K562 (cell line): ENCODE measurements around the gene MRFAP1. TPM values are rescaled to one million over a fixed set of nuclear protein-coding genes. Genes with fewer than 3 reads are reported as not detected.
A peak's percentile ranks its signal among the peaks of the same experiment; 100 is the strongest.

Source experiments
- ADNP ChIP-seq: fragments of 200-800 bp; sonication (Bioruptor generic); IDR thresholded peaks from 2 replicates; pipeline ENCODE4 v1.6.1; 2016; ENCODE audit warnings: missing genetic modification characterization, missing compliant biosample characterization
- BCOR ChIP-seq: fragments of 450-650 bp; IDR thresholded peaks from 2 replicates; pipeline ENCODE4 v1.6.1; 2016
- CBX8 ChIP-seq: fragments of 200-600 bp; sonication (generic); IDR thresholded peaks from 2 replicates; pipeline ENCODE4 v1.6.1; 2012; ENCODE audit warnings: borderline replicate concordance, mixed run types, low read depth, mild to moderate bottlenecking, moderate library complexity, mixed read lengths, low read length, control low read depth, inconsistent platforms; ENCODE audit not compliant: poor library complexity, severe bottlenecking; ENCODE audit errors: extremely low read depth
- DMBX1 ChIP-seq: fragments of 250-450 bp; sonication (Bioruptor Pico); IDR thresholded peaks from 2 replicates; pipeline ENCODE4 v1.8.0; 2022; ENCODE audit warnings: inconsistent platforms, mild to moderate bottlenecking, moderate library complexity, borderline replicate concordance
- ETV6 ChIP-seq, 3 experiments: fragments of 150-350 bp in 1 of 3; sonication (generic) in 1 of 3; formaldehyde crosslinking in 1 of 3; IDR thresholded peaks; 2 replicates each; pipeline versions ENCODE4 v1.6.1 to v1.8.0; 2014 to 2022; ENCODE audit warnings: borderline replicate concordance in 2 of 3, low read depth in 2 of 3, antibody characterized with exemption in 1 of 3, low read length in 1 of 3, mild to moderate bottlenecking in 1 of 3, missing genetic modification reagents in 1 of 3
- FOXM1 ChIP-seq, 2 experiments: fragments of 450-650 bp in 1 of 2; sonication (generic) in 1 of 2; formaldehyde crosslinking in 1 of 2; IDR thresholded peaks; 2 replicates each; pipeline versions ENCODE4 v1.6.1 to v1.9.0; 2017 to 2022; ENCODE audit warnings: low read depth in 2 of 2, mild to moderate bottlenecking in 2 of 2, missing genetic modification reagents in 1 of 2, moderate library complexity in 1 of 2
- HDGF ChIP-seq: fragments of 450-650 bp; IDR thresholded peaks from 2 replicates; pipeline ENCODE4 v1.6.1; 2016
- HNRNPL ChIP-seq: fragments of 200-400 bp; formaldehyde crosslinking; IDR thresholded peaks from 2 replicates; pipeline ENCODE4 v1.6.1; 2017; ENCODE audit warnings: low read depth, mild to moderate bottlenecking, low read length
- MEIS2 ChIP-seq: fragments of 450-650 bp; IDR thresholded peaks from 2 replicates; pipeline ENCODE4 v1.6.1; 2014; ENCODE audit warnings: mild to moderate bottlenecking; ENCODE audit not compliant: partially characterized antibody
- MTF1 ChIP-seq: fragments of 250-450 bp; sonication (Bioruptor Pico); IDR thresholded peaks from 2 replicates; pipeline ENCODE4 v1.9.0; 2021; ENCODE audit warnings: moderate library complexity, mild to moderate bottlenecking, inconsistent platforms, borderline replicate concordance
- NCOA1 ChIP-seq: fragments of 450-650 bp; IDR thresholded peaks from 2 replicates; pipeline ENCODE4 v1.6.1; 2016; ENCODE audit warnings: low read depth
- NCOA2 ChIP-seq, 2 experiments: fragments of 450-650 bp; IDR thresholded peaks; 2 replicates each; pipeline ENCODE4 v1.6.1; 2018; ENCODE audit warnings: mild to moderate bottlenecking in 2 of 2, moderate library complexity in 1 of 2; ENCODE audit not compliant: partially characterized antibody in 2 of 2
- NFE2L1 ChIP-seq: fragments of 450-650 bp; IDR thresholded peaks from 2 replicates; pipeline ENCODE4 v1.6.1; 2016; ENCODE audit warnings: missing genetic modification characterization, low read depth, mild to moderate bottlenecking, missing compliant biosample characterization, moderate library complexity, borderline replicate concordance
- POLR2AphosphoS5 ChIP-seq: IDR thresholded peaks from 2 replicates; pipeline ENCODE4 v1.6.1; 2011; ENCODE audit warnings: mild to moderate bottlenecking, low read depth, low read length, moderate library complexity; ENCODE audit not compliant: control insufficient read depth, insufficient read depth
- SIX5 ChIP-seq, 2 experiments: IDR thresholded peaks; 2 replicates each; pipeline ENCODE4 v1.6.1; 2011; ENCODE audit warnings: low read length in 2 of 2, borderline replicate concordance in 1 of 2, low read depth in 1 of 2, mild to moderate bottlenecking in 1 of 2, moderate library complexity in 1 of 2; ENCODE audit not compliant: insufficient read depth in 1 of 2
- USF1 ChIP-seq: sonication (generic); formaldehyde crosslinking; IDR thresholded peaks from 2 replicates; pipeline ENCODE4 v1.9.0; 2022; ENCODE audit warnings: mild to moderate bottlenecking, missing genetic modification reagents
- ZBTB11 ChIP-seq, 3 experiments: fragments of 200-800 bp in 1 of 3; fragments of 250-450 bp in 1 of 3; fragments of 450-650 bp in 1 of 3; sonication (Bioruptor Pico) in 1 of 3; sonication (Bioruptor generic) in 1 of 3; formaldehyde crosslinking in 1 of 3; IDR thresholded peaks; 2 replicates each; pipeline versions ENCODE4 v1.6.1 to v1.8.0; 2016 to 2022; ENCODE audit warnings: mild to moderate bottlenecking in 2 of 3, missing genetic modification characterization in 2 of 3, missing compliant biosample characterization in 1 of 3, moderate library complexity in 1 of 3
- ZNF551 ChIP-seq: fragments of 250-450 bp; sonication (Bioruptor Pico); IDR thresholded peaks from 2 replicates; pipeline ENCODE4 v1.5.0; 2021; ENCODE audit warnings: mild to moderate bottlenecking, moderate library complexity
- ZNF586 ChIP-seq: fragments of 450-650 bp; formaldehyde crosslinking; conservative IDR thresholded peaks from 2 replicates; pipeline ENCODE4 v1.4.0; 2020; ENCODE audit warnings: mild to moderate bottlenecking, moderate library complexity
- ZNF707 ChIP-seq: fragments of 250-450 bp; sonication (Bioruptor Pico); conservative IDR thresholded peaks from 2 replicates; pipeline ENCODE4 v1.8.0; 2022; ENCODE audit warnings: inconsistent platforms, mild to moderate bottlenecking, moderate library complexity
- ZNF778 ChIP-seq: fragments of 450-650 bp; formaldehyde crosslinking; IDR thresholded peaks from 2 replicates; pipeline ENCODE4 v1.4.0; 2020; ENCODE audit warnings: mild to moderate bottlenecking, moderate library complexity
- ZSCAN32 ChIP-seq: fragments of 450-650 bp; formaldehyde crosslinking; IDR thresholded peaks from 2 replicates; pipeline ENCODE4 v1.4.0; 2020; ENCODE audit warnings: mild to moderate bottlenecking, moderate library complexity
- polyA plus RNA-seq, 8 experiments: library from polyadenylated mRNA; depleted of rRNA in 4 of 8; stranded (reverse) in 5 of 8; unstranded in 3 of 8; fragments of >200 nt; fragmentation: Nextera tagmentation in 2 of 8; fragmentation: Illumina TruSeq in 1 of 8; extraction: Ambion mirVana in 2 of 8; extraction: Trizol in 1 of 8; gene quantifications; 2 replicates each; pipeline versions ENCODE4 v1.2.1 to v1.2.3, GENCODE V29; 2011 to 2014; ENCODE audit warnings: inconsistent platforms in 1 of 8, missing spikeins in 1 of 8
- total RNA-seq, 7 experiments: library from RNA; depleted of rRNA in 6 of 7; stranded (reverse); fragments of >200 nt in 6 of 7; fragmentation: Illumina TruSeq in 2 of 7; extraction: Trizol in 2 of 7; gene quantifications; 2 replicates each; pipeline versions ENCODE4 v1.2.1 to v1.2.3, GENCODE V29; 2011 to 2021; ENCODE audit warnings: low replicate concordance in 1 of 7

The MRFAP1 gene
- total and polyA plus RNA-seq, 9 of the 15 experiments (the other 6 are each of a cell fraction or from before 2014, with no cell fraction given), result 46.0 to 270 (median 151) TPM

GRCh38 chr4:6640292-6641163, at the start of gene MRFAP1 (continued):
- TF ChIP-seq ZBTB11 (CRISPR knock-in tag; IDR thresholded peaks at IDR 0.05), result peak in 1 of 3 experiments; percentile 80; a peak in 2 of 6 replicates
- TF ChIP-seq POLR2AphosphoS5, result peak; percentile 93
- TF ChIP-seq ZSCAN32 (CRISPR knock-in tag), result no peak
- peak; percentile 67; the same call in 1 of the 2 replicates for TF ChIP-seq FOXM1 (IDR thresholded peaks at IDR 0.05; ENCODE audit: low read depth)
- TF ChIP-seq FOXM1 (CRISPR knock-in tag; IDR thresholded peaks at IDR 0.05; ENCODE audit: low read depth), result no peak
- no peak for TF ChIP-seq ZNF707
- TF ChIP-seq ETV6 (IDR thresholded peaks at IDR 0.05; ENCODE audit: borderline replicate concordance in 1 of 2, low read depth in 2 of 2, low read length in 1 of 2), result peak in 1 of 2 experiments; percentile 38; a peak in 1 of 4 replicates
- TF ChIP-seq ETV6 (CRISPR knock-in tag; IDR thresholded peaks at IDR 0.05; ENCODE audit: borderline replicate concordance), result no peak
- no peak for TF ChIP-seq ZNF586 (CRISPR knock-in tag)
- peak; percentile 80 for TF ChIP-seq MEIS2
- TF ChIP-seq ADNP (tag), result no peak
- no peak for TF ChIP-seq CBX8
- peak; percentile 73; the same call in 1 of the 2 replicates for TF ChIP-seq DMBX1 (CRISPR knock-in tag)
- TF ChIP-seq NCOA1, result no peak; the same call in 1 of the 2 replicates
- TF ChIP-seq SIX5 (IDR thresholded peaks at IDR 0.05; ENCODE audit: borderline replicate concordance in 1 of 2, insufficient read depth in 1 of 2, low read depth in 1 of 2, low read length in 2 of 2), result no peak; a peak in 1 of 4 replicates
- TF ChIP-seq HDGF, result no peak
- TF ChIP-seq NFE2L1 (tag), result no peak
- no peak for TF ChIP-seq HNRNPL
- TF ChIP-seq ZNF778 (CRISPR knock-in tag), result no peak
- TF ChIP-seq NCOA2 (IDR thresholded peaks at IDR 0.05; ENCODE audit: partially characterized antibody in 2 of 2), result no peak
- peak; percentile 45 for TF ChIP-seq BCOR
- no peak for TF ChIP-seq ZNF551 (CRISPR knock-in tag)
- TF ChIP-seq MTF1 (CRISPR knock-in tag), result no peak
- TF ChIP-seq USF1 (CRISPR knock-in tag), result peak; percentile 42
